A673 (cell line): Measurements from ENCODE around the gene ELANE. TPM values are rescaled to one million over a fixed set of nuclear protein-coding genes. Genes with fewer than 3 reads are reported as not detected.
A peak's percentile ranks its signal among the peaks of the same experiment; 100 is the strongest.

Experiments
- BruUV-seq: library from RNA; stranded (reverse); fragments of 400-500 nt; replicated peaks from 2 replicates; lab custom pipeline; 2021; lab: Mats Ljungman, UMichigan
- CTCF ChIA-PET: fragments of 300-600 bp; sonication (Branson Sonifier 250); formaldehyde crosslinking; loops from one replicate; lab custom pipeline; 2022; ENCODE audit warnings: antibody characterized with exemption; lab: Charles Lee
- POLR2A ChIA-PET: fragments of 300-600 bp; sonication (Branson Sonifier 250); formaldehyde crosslinking; loops from one replicate; lab custom pipeline; 2022; ENCODE audit warnings: antibody characterized with exemption; ENCODE audit not compliant: low non-redundant PET; lab: Charles Lee
- DNase-seq: peaks from one replicate; pipeline ENCODE4 v3.0.0-alpha.2; 2015; ENCODE audit warnings: low spot score
- H3K27ac ChIP-seq: fragments of 200-600 bp; sonication (generic); 2 replicates; pipeline ENCODE4 v1.5.1; 2016; ENCODE audit warnings: mixed run types, low read depth, mild to moderate bottlenecking, mixed read lengths, antibody characterized with exemption, low read length; ENCODE audit not compliant: poor library complexity, severe bottlenecking
- H3K27me3 ChIP-seq: fragments of 200-600 bp; sonication (generic); replicated peaks from 2 replicates; pipeline ENCODE4 v1.6.1; 2017; ENCODE audit warnings: mixed run types, low read depth, mild to moderate bottlenecking, mixed read lengths, antibody characterized with exemption, low read length; ENCODE audit not compliant: insufficient read depth, poor library complexity
- H3K36me3 ChIP-seq: fragments of 200-600 bp; sonication (generic); 2 replicates; pipeline ENCODE4 v1.6.1; 2016; ENCODE audit warnings: mixed run types, mild to moderate bottlenecking, mixed read lengths, antibody characterized with exemption, low read length; ENCODE audit not compliant: insufficient read depth, poor library complexity, severe bottlenecking
- H3K4me1 ChIP-seq: fragments of 200-600 bp; sonication (generic); 2 replicates; pipeline ENCODE4 v1.6.1; 2017; ENCODE audit warnings: mixed run types, mild to moderate bottlenecking, mixed read lengths, antibody characterized with exemption, low read length; ENCODE audit not compliant: insufficient read depth, poor library complexity, severe bottlenecking
- H3K4me3 ChIP-seq: fragments of 200-600 bp; sonication (generic); 2 replicates; pipeline ENCODE4 v1.5.1; 2016; ENCODE audit warnings: low read depth, mixed run types, mild to moderate bottlenecking, mixed read lengths, low read length; ENCODE audit not compliant: poor library complexity, severe bottlenecking
- H3K9me3 ChIP-seq: fragments of 200-600 bp; sonication (generic); 2 replicates; pipeline ENCODE4 v1.6.1; 2016; ENCODE audit warnings: mixed run types, low read depth, mild to moderate bottlenecking, mixed read lengths, antibody characterized with exemption, low read length; ENCODE audit not compliant: poor library complexity, severe bottlenecking
- EZH2 ChIP-seq: fragments of 200-600 bp; sonication (generic); IDR thresholded peaks from 2 replicates; pipeline ENCODE4 v1.6.1; 2017; ENCODE audit warnings: borderline replicate concordance, low read depth, mild to moderate bottlenecking, mixed read lengths, antibody characterized with exemption, low read length; ENCODE audit not compliant: poor library complexity, severe bottlenecking
- intact Hi-C: fragments of 100-400 bp; cut with micrococcal nuclease; formaldehyde crosslinking; loops from one replicate; pipeline ENCODE4 v1.10.0; 2022; ENCODE audit not compliant: unreplicated experiment
- total RNA-seq: library from RNA; stranded (reverse); gene quantifications from 2 replicates; pipeline ENCODE4 v1.2.3, GENCODE V29; 2021
- TF ChIP-seq, protein P1 (sequence below): fragments of 300-800, 200-600 bp; sonication (generic); conservative IDR thresholded peaks from 2 replicates; pipeline ENCODE4 v1.5.1; 2017; ENCODE audit warnings: low read depth, mild to moderate bottlenecking, antibody characterized with exemption, low read length, moderate library complexity, mixed read lengths

ELANE gene
- total RNA-seq, 1 experiment from 2014 or later: not detected

DNA sequence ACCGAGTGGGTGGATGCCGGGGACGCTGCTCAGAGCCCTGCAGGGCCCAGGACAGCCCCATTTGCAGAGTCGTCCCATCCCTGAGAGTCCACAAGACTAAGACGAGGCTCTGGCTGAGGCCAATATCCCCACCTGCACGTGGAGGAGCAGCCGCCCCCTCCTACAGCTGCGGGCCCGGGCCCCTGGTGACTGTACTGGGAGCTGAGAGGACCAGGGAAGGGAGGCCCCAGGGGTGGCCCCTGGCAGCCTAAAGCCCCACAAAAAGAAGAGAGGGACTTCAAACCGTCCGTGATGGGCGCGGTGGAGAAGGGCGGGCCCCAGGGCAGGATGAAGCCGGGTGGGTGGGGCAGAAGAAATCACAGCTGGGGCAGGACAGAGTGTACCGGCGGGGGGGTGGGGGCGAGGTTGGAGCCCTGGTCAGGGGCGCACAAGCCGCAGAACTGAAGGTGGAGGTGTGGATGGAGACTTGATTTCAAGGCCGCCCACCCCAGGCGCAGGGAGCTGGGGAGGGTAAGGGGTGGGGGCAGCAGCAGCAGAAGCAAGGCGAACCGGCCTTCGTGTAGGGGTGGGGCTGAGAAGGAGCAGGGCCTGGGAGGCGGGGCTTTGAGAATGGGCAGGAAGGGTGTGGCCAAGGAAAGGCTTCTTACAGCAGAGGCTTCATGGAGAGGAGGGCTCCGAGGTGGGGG, 20.3 kb downstream of the ELANE start:
- POLR2A ChIA-PET: interaction anchor here (0.5 to 0.7 kb wide), 2 partner anchors 165 to 397 kb away, joined by 7 to 12 read pairs; no protein-coding TSS in a partner anchor
- CTCF ChIA-PET: no interaction called here
- no peak for TF ChIP-seq EZH2
- TF ChIP-seq, protein P1, sequence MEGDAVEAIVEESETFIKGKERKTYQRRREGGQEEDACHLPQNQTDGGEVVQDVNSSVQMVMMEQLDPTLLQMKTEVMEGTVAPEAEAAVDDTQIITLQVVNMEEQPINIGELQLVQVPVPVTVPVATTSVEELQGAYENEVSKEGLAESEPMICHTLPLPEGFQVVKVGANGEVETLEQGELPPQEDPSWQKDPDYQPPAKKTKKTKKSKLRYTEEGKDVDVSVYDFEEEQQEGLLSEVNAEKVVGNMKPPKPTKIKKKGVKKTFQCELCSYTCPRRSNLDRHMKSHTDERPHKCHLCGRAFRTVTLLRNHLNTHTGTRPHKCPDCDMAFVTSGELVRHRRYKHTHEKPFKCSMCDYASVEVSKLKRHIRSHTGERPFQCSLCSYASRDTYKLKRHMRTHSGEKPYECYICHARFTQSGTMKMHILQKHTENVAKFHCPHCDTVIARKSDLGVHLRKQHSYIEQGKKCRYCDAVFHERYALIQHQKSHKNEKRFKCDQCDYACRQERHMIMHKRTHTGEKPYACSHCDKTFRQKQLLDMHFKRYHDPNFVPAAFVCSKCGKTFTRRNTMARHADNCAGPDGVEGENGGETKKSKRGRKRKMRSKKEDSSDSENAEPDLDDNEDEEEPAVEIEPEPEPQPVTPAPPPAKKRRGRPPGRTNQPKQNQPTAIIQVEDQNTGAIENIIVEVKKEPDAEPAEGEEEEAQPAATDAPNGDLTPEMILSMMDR: no peak
- H3K9me3 ChIP-seq: no peaks in the 10 kb centered on the region
- intact Hi-C loops: no loop called here
- H3K36me3 ChIP-seq: peaks cover 32% of the 10 kb centered on the region
- no TSS peak for BruUV-seq
- H3K27me3 ChIP-seq: no peaks in the 10 kb centered on the region
- DNase-seq: peak; percentile 93
- H3K4me1 ChIP-seq: peaks cover 55% of the 10 kb centered on the region
- no peak overlapping the region for H3K4me3 ChIP-seq
- peak overlapping the region; percentile 77 for H3K27ac ChIP-seq

DNA sequence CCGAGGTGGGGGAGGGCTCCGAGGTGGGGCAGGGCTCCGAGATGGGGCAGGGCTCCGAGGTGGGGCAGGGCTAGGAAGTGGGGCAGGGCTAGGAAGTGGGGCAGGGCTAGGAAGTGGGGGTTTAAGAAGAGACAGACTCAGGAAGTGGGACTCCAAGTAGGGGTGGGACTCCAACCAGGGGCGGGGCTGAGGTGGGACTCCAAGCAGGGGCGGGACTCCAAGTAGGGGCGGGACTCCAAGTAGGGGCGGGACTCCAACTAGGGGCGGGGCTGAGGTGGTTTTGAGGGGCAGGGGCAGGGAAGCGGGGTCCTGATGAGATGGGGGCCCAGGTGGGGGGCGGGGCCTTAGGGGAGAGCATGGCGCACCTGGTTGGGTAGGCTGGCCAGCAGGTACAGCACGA, 21.0 kb downstream of the ELANE start:
- DNase-seq: peak; percentile 84
- Histone ChIP-seq H3K4me3 (no peak overlapping the region), H3K36me3 (peaks cover 28% of the 10 kb centered on the region), H3K27me3 (no peaks in the 10 kb centered on the region), H3K9me3 (no peaks in the 10 kb centered on the region), H3K27ac (no peak overlapping the region), H3K4me1 (peaks cover 48% of the 10 kb centered on the region)
- intact Hi-C loops: no loop called here
- TF ChIP-seq EZH2: no peak
- TF ChIP-seq, protein P1: no peak
- BruUV-seq: no TSS peak
- CTCF ChIA-PET: no interaction called here
- POLR2A ChIA-PET: no interaction called here

DNA sequence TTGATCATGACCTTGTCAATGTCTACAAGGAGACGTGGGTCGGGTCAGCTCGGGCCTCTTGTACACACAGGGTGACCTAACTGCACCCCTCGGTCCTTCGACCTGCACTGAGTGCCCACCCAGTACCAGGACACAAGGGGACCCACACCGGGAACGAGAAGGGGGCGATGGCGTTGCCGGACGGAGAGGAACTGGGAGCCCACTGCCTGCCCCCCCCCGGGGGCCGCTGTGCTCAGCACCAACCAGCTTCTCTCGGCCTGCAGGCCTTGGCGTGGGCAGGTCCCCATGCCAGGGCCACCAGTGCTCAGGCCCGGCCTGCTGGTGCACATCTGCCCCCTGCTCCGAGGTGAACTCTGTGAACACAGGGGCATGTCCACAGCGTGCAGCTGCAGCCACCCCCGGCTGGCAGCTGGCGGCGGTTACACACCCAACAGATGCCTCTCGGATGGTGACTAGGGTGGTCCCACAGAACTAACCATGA, 21.5 kb downstream of the ELANE start:
- Histone ChIP-seq H3K36me3 (peaks cover 24% of the 10 kb centered on the region), H3K27ac (no peak overlapping the region), H3K4me3 (no peak overlapping the region), H3K27me3 (no peaks in the 10 kb centered on the region), H3K9me3 (no peaks in the 10 kb centered on the region), H3K4me1 (peaks cover 43% of the 10 kb centered on the region)
- DNase-seq: no peak
- CTCF ChIA-PET: no interaction called here
- BruUV-seq: no TSS peak
- POLR2A ChIA-PET: no interaction called here
- intact Hi-C loops: no loop called here
- TF ChIP-seq, protein P1: no peak
- no peak for TF ChIP-seq EZH2
